ENCODE results near the gene POU2AF2. TPM values are rescaled to one million over a fixed set of nuclear protein-coding genes. Genes with fewer than 3 reads are reported as not detected.
"Not testable (repeated sequence)": the region's sequence is repeated elsewhere in the genome, so short reads cannot be mapped to it uniquely, and the experiment has no call there.

The POU2AF2 gene
- total RNA-seq, 1 donor from 2014 or later = not detected

DNA sequence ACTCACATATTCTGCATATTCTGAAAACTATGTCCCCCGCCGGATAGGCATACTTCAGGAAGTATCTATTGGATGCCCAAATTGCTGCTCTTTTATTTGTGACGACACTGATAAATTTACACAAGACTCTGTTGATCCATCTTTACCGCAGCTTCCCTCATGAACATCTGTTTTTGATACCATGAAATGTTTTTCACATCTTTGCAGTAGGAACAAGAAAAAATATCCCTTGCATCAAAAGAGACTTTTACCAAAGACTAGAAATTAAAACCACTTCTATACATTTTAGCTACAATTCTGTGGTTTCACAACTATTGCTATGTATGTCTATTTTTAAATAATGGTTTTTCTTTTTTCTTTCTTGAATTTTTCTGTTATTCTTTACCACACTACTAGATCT is 15.3 kb downstream of the POU2AF2 start:
- Mint-ChIP-seq H3K4me1 (ENCODE audit: low read depth, unreplicated experiment) (peaks cover 6% of the 10 kb centered on the region), H3K27me3 (ENCODE audit: low read depth, unreplicated experiment) (peaks cover 3% of the 10 kb centered on the region), H3K36me3 (ENCODE audit: low read depth, unreplicated experiment) (no peaks in the 10 kb centered on the region), H3K9me3 (ENCODE audit: unreplicated experiment) (no peaks in the 10 kb centered on the region), H3K27ac (ENCODE audit: unreplicated experiment) (no peak overlapping the region), H3K4me3 (ENCODE audit: unreplicated experiment) (no peak overlapping the region)
- H3K27ac ChIP-seq (ENCODE audit: low read depth, low read length) = no peak overlapping the region
- no peaks in the 10 kb centered on the region for H4K20me1 ChIP-seq (ENCODE audit: insufficient read depth, low read length)
- H3K9me3 ChIP-seq (ENCODE audit: insufficient read depth, low read depth, low read length) = no peaks in the 10 kb centered on the region
- no peak overlapping the region for H3K4me2 ChIP-seq (ENCODE audit: low read length)
- TF ChIP-seq CTCF (IDR thresholded peaks at IDR 0.05; ENCODE audit: insufficient read depth, low read depth, low read length) (no peak), EZH2 (IDR thresholded peaks at IDR 0.05; ENCODE audit: insufficient read depth, low read length) (no peak)
- H3K36me3 ChIP-seq (ENCODE audit: insufficient read depth, low read length) = no peaks in the 10 kb centered on the region
- no peaks in the 10 kb centered on the region for H3K27me3 ChIP-seq (ENCODE audit: insufficient read depth, low read length)
- DNase-seq (ENCODE audit: low read depth) = no peak
- H2AFZ ChIP-seq (ENCODE audit: low read depth, low read length) = no peak overlapping the region
- H3K4me1 ChIP-seq (ENCODE audit: insufficient read depth, low read length) = no peaks in the 10 kb centered on the region
- H3K79me2 ChIP-seq (ENCODE audit: insufficient read depth, low read length) = no peaks in the 10 kb centered on the region
- H3K9ac ChIP-seq (ENCODE audit: low read length) = no peak overlapping the region
- FAIRE-seq = no peak
- no peak overlapping the region for H3K4me3 ChIP-seq (ENCODE audit: insufficient read depth, low read depth, low read length)

DNA sequence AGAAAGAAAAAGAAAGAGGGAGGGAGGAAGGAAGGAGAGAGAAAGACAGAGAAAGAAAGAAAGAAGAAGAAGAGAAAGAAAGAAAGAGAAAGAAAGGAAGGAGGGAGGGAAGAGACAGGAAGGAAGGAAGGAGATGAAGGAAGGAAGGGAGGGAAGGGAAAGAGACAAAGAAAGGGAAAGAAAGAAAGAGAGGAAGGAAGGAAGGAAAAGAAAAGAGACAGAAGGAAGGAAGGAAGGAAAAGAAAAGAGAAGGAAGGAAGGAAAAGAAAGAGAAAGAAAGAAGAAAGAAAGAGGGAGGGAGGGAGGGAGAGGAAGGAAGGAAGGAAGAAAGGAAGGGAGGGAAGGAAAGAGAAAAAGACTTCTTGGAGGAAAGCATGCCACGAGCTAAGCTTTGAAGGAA is 19.1 kb downstream of the POU2AF2 start:
- Histone ChIP-seq H3K27ac (ENCODE audit: low read depth, low read length) (no peak overlapping the region), H3K79me2 (ENCODE audit: insufficient read depth, low read length) (no peaks in the 10 kb centered on the region), H3K4me3 (ENCODE audit: insufficient read depth, low read depth, low read length) (no peak overlapping the region), H4K20me1 (ENCODE audit: insufficient read depth, low read length) (no peaks in the 10 kb centered on the region), H3K9me3 (ENCODE audit: insufficient read depth, low read depth, low read length) (no peaks in the 10 kb centered on the region), H3K4me2 (ENCODE audit: low read length) (no peak overlapping the region), H3K9ac (ENCODE audit: low read length) (no peak overlapping the region), H2AFZ (ENCODE audit: low read depth, low read length) (no peak overlapping the region), H3K4me1 (ENCODE audit: insufficient read depth, low read length) (no peaks in the 10 kb centered on the region), H3K27me3 (ENCODE audit: insufficient read depth, low read length) (no peaks in the 10 kb centered on the region), H3K36me3 (ENCODE audit: insufficient read depth, low read length) (no peaks in the 10 kb centered on the region)
- TF ChIP-seq CTCF (IDR thresholded peaks at IDR 0.05; ENCODE audit: insufficient read depth, low read depth, low read length) (no peak), EZH2 (IDR thresholded peaks at IDR 0.05; ENCODE audit: insufficient read depth, low read length) (no peak)
- DNase-seq (ENCODE audit: low read depth) (no peak), FAIRE-seq (no peak)
- no peaks in the 10 kb centered on the region for H3K9me3 Mint-ChIP-seq (ENCODE audit: unreplicated experiment)
- H3K4me1 Mint-ChIP-seq (ENCODE audit: low read depth, unreplicated experiment) = peaks cover 6% of the 10 kb centered on the region
- H3K27me3 Mint-ChIP-seq (ENCODE audit: low read depth, unreplicated experiment) = peaks cover 3% of the 10 kb centered on the region
- H3K27ac Mint-ChIP-seq (ENCODE audit: unreplicated experiment) = no peak overlapping the region
- no peaks in the 10 kb centered on the region for H3K36me3 Mint-ChIP-seq (ENCODE audit: low read depth, unreplicated experiment)
- H3K4me3 Mint-ChIP-seq (ENCODE audit: unreplicated experiment) = no peak overlapping the region

DNA sequence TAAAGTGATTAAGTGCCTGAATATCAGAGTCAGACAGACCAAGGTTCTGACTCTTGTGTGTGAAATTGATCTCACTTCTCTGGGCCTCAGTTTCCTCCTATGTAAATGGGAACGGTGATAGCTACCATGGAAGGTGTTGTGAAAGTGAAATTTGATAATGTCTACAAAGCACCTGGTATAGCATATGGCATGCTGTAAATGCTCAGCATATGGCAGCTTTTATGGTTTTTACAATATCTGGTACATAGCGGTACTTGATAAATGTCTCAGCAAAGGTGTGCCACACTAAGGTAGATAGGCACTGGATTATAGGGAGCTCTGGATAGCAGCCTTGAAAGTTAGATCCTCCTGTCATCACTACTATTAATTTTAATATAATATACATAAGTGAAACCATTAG is 19.9 kb downstream of the POU2AF2 start:
- TF ChIP-seq CTCF (IDR thresholded peaks at IDR 0.05; ENCODE audit: insufficient read depth, low read depth, low read length) (no peak), EZH2 (IDR thresholded peaks at IDR 0.05; ENCODE audit: insufficient read depth, low read length) (no peak)
- H3K27me3 ChIP-seq (ENCODE audit: insufficient read depth, low read length) = no peaks in the 10 kb centered on the region

DNA sequence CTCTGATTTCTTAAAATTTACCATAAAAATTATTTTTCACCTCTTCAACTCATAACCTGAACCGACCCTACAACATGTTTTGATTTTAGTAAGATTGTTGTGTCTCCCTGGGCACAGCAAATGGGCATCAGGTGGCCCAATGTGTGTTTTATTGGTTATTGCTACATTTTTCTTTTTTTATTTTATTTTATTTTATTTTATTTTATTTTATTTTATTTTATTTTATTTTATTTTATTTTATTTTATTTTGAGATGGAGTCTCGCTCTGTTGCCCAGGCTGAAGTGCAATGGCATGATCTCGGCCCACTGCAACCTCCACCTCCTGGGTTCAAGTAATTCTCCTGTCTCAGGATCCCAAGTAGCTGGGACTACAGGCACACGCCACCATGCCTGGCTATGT is 22.8 kb downstream of the POU2AF2 start:
- H3K9me3 Mint-ChIP-seq (ENCODE audit: unreplicated experiment); H3K4me3 Mint-ChIP-seq (ENCODE audit: unreplicated experiment); FAIRE-seq; H4K20me1 ChIP-seq (ENCODE audit: insufficient read depth, low read length); H3K27me3 Mint-ChIP-seq (ENCODE audit: low read depth, unreplicated experiment); H3K4me1 Mint-ChIP-seq (ENCODE audit: low read depth, unreplicated experiment); DNase-seq (ENCODE audit: low read depth); H3K27me3 ChIP-seq (ENCODE audit: insufficient read depth, low read length); H3K27ac Mint-ChIP-seq (ENCODE audit: unreplicated experiment); H3K27ac ChIP-seq (ENCODE audit: low read depth, low read length); H3K9me3 ChIP-seq (ENCODE audit: insufficient read depth, low read depth, low read length); H2AFZ ChIP-seq (ENCODE audit: low read depth, low read length); H3K36me3 ChIP-seq (ENCODE audit: insufficient read depth, low read length); H3K4me2 ChIP-seq (ENCODE audit: low read length); H3K79me2 ChIP-seq (ENCODE audit: insufficient read depth, low read length); H3K4me1 ChIP-seq (ENCODE audit: insufficient read depth, low read length); H3K9ac ChIP-seq (ENCODE audit: low read length); H3K4me3 ChIP-seq (ENCODE audit: insufficient read depth, low read depth, low read length); H3K36me3 Mint-ChIP-seq (ENCODE audit: low read depth, unreplicated experiment): not testable (repeated sequence)

More for the DNA sequence above, 19.9 kb downstream of the POU2AF2 start:
- Histone ChIP-seq H3K27ac (ENCODE audit: low read depth, low read length) (no peak overlapping the region), H3K36me3 (ENCODE audit: insufficient read depth, low read length) (no peaks in the 10 kb centered on the region), H3K4me2 (ENCODE audit: low read length) (no peak overlapping the region), H3K79me2 (ENCODE audit: insufficient read depth, low read length) (no peaks in the 10 kb centered on the region), H3K4me1 (ENCODE audit: insufficient read depth, low read length) (no peaks in the 10 kb centered on the region), H3K9me3 (ENCODE audit: insufficient read depth, low read depth, low read length) (no peaks in the 10 kb centered on the region), H4K20me1 (ENCODE audit: insufficient read depth, low read length) (no peaks in the 10 kb centered on the region), H2AFZ (ENCODE audit: low read depth, low read length) (no peak overlapping the region), H3K4me3 (ENCODE audit: insufficient read depth, low read depth, low read length) (no peak overlapping the region), H3K9ac (ENCODE audit: low read length) (no peak overlapping the region)
- FAIRE-seq (no peak), DNase-seq (ENCODE audit: low read depth) (no peak)
- Mint-ChIP-seq H3K36me3 (ENCODE audit: low read depth, unreplicated experiment) (no peaks in the 10 kb centered on the region), H3K4me3 (ENCODE audit: unreplicated experiment) (no peak overlapping the region), H3K9me3 (ENCODE audit: unreplicated experiment) (no peaks in the 10 kb centered on the region), H3K4me1 (ENCODE audit: low read depth, unreplicated experiment) (peaks cover 2% of the 10 kb centered on the region), H3K27me3 (ENCODE audit: low read depth, unreplicated experiment) (peaks cover 3% of the 10 kb centered on the region), H3K27ac (ENCODE audit: unreplicated experiment) (no peak overlapping the region)

All from astrocyte (in vitro differentiated cells and primary cell).